22Rv1 (cell line): ENCODE measurements around the gene CHRNB1.

ENCODE experiments used
- H3K27ac ChIP-seq: fragments of 450-650 bp; 2 replicates; pipeline ENCODE4 v1.5.1; 2017
- CTCF ChIP-seq: fragments of 450-650 bp; IDR thresholded peaks from 2 replicates; pipeline ENCODE4 v1.5.1; 2017; ENCODE audit warnings: mild to moderate bottlenecking
- ZFX ChIP-seq: fragments of 450-650 bp; IDR thresholded peaks from 2 replicates; pipeline ENCODE4 v1.6.1; 2017; ENCODE audit warnings: antibody characterized with exemption, borderline replicate concordance

The CHRNB1 gene

GRCh38 chr17:7497636-7498035 lies 52.8 kb downstream of the CHRNB1 start:
- no peak overlapping the region for H3K27ac ChIP-seq
- TF ChIP-seq CTCF (no peak), ZFX (no peak)

- TF ChIP-seq CTCF: no peak
- TF ChIP-seq ZFX: no peak
- H3K27ac ChIP-seq: no peak overlapping the region
Observed at GRCh38 chr17:7499161-7499560, 54.3 kb downstream of the CHRNB1 start.

DNA sequence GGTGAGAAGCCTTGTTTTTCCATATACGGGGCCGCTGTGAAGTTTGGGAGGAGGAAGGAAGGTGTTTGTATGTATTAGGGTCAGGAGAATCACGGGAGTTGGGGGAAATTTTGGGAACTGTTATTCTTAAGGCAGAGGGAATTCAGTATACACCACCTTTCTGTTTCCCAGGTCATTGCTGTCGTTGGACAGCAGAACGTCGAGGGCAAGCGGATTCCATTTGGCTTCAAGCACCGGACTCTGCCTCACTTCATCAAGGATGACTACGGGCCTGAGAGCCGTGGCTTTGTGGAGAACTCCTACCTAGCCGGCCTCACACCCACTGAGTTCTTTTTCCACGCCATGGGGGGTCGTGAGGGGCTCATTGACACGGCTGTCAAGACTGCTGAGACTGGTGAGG lies 56.9 kb downstream of the CHRNB1 start:
- no peak for TF ChIP-seq CTCF
- no peak for TF ChIP-seq ZFX
- no peak overlapping the region for H3K27ac ChIP-seq

- TF ChIP-seq ZFX (no peak), CTCF (no peak)
- H3K27ac ChIP-seq: no peak overlapping the region
Observed at GRCh38 chr17:7502171-7502847, 57.4 kb downstream of the CHRNB1 start.

GRCh38 chr17:7502987-7503386 lies 58.1 kb downstream of the CHRNB1 start:
- TF ChIP-seq CTCF (peak; percentile 28; the same call in 1 of the 2 replicates), ZFX (no peak)
- no peak overlapping the region for H3K27ac ChIP-seq

GRCh38 chr17:7503521-7503920 lies 58.7 kb downstream of the CHRNB1 start:
- TF ChIP-seq CTCF (no peak), ZFX (no peak)
- H3K27ac ChIP-seq: no peak overlapping the region
